ENCODE results near the gene MALAT1.
"Not testable (repeated sequence)": the region's sequence is repeated elsewhere in the genome, so short reads cannot be mapped to it uniquely, and the experiment has no call there.

- not testable (repeated sequence) for TF ChIP-seq CTCF (IDR thresholded peaks at IDR 0.05); EZH2 (IDR thresholded peaks at IDR 0.05; ENCODE audit: borderline replicate concordance, insufficient read depth, low read depth, low read length, poor library complexity, severe bottlenecking)
Observed at GRCh38 chr11:65523631-65523968, 24.8 kb downstream of the MALAT1 start.
